Karpas-422 (cell line): ENCODE results near the gene MACROD2. TPM values are rescaled to one million over a fixed set of nuclear protein-coding genes. Genes with fewer than 3 reads are reported as not detected.

Experiments used
- DNase-seq: peaks from one replicate; pipeline ENCODE4 v3.0.0-alpha.2; 2015
- H2AFZ ChIP-seq: fragments of 200-600 bp; sonication (generic); 2 replicates; pipeline ENCODE4 v1.6.1; 2014; ENCODE audit warnings: antibody characterized with exemption, low read length, mixed read lengths
- H3K27ac ChIP-seq: fragments of 200-600 bp; sonication (generic); 2 replicates; pipeline ENCODE4 v1.5.1; 2014; ENCODE audit warnings: mild to moderate bottlenecking, low read length, moderate library complexity
- H3K27me3 ChIP-seq: fragments of 200-600 bp; sonication (generic); 2 replicates; pipeline ENCODE4 v1.6.1; 2014; ENCODE audit warnings: low read length, mixed read lengths
- H3K36me3 ChIP-seq: fragments of 200-600 bp; sonication (generic); 2 replicates; pipeline ENCODE4 v1.6.1; 2014; ENCODE audit warnings: low read length, mixed read lengths; ENCODE audit not compliant: insufficient read depth
- H3K4me1 ChIP-seq: fragments of 200-600 bp; sonication (generic); 2 replicates; pipeline ENCODE4 v1.6.1; 2014; ENCODE audit warnings: mild to moderate bottlenecking, low read length, mixed read lengths
- H3K4me2 ChIP-seq: fragments of 200-600 bp; sonication (generic); 2 replicates; pipeline ENCODE4 v1.6.1; 2014; ENCODE audit warnings: low read length, low read depth, mild to moderate bottlenecking; ENCODE audit not compliant: poor library complexity, severe bottlenecking
- H3K4me3 ChIP-seq: fragments of 200-600 bp; sonication (generic); 2 replicates; pipeline ENCODE4 v1.5.1; 2014; ENCODE audit warnings: mild to moderate bottlenecking, antibody characterized with exemption, low read length, mixed read lengths
- H3K79me2 ChIP-seq: fragments of 200-600 bp; sonication (generic); 2 replicates; pipeline ENCODE4 v1.6.1; 2014; ENCODE audit warnings: mild to moderate bottlenecking, low read length, mixed read lengths
- H3K9ac ChIP-seq: fragments of 200-600 bp; sonication (generic); 2 replicates; pipeline ENCODE4 v1.6.0; 2014; ENCODE audit warnings: low read length
- H3K9me2 ChIP-seq: fragments of 200-600 bp; sonication (generic), shearing (Covaris generic); replicated peaks from 2 replicates; pipeline ENCODE4 v1.6.0; 2014; ENCODE audit warnings: mild to moderate bottlenecking, low read length, moderate library complexity; ENCODE audit not compliant: insufficient read depth
- H3K9me3 ChIP-seq: fragments of 300-700, 200-600 bp; sonication (generic); 2 replicates; pipeline ENCODE4 v1.6.1; 2014; ENCODE audit warnings: low read length, mixed read lengths
- H4K20me1 ChIP-seq: fragments of 200-600 bp; sonication (generic); 2 replicates; pipeline ENCODE4 v1.6.1; 2014; ENCODE audit warnings: mild to moderate bottlenecking, antibody characterized with exemption, low read length, low read depth; ENCODE audit not compliant: insufficient read depth
- total RNA-seq: library from RNA; depleted of rRNA; stranded (reverse); fragments of >200 nt; shearing (Covaris generic); gene quantifications from 2 replicates; pipeline ENCODE4 v1.2.3, GENCODE V29; 2014; ENCODE audit warnings: low replicate concordance

The MACROD2 gene
- total RNA-seq, 1 experiment from 2014 or later = 0.15 TPM

- Histone ChIP-seq H3K4me3 (no peak overlapping the region), H3K9me2 (no peaks in the 10 kb centered on the region), H3K36me3 (no peaks in the 10 kb centered on the region), H3K27me3 (no peaks in the 10 kb centered on the region), H3K27ac (no peak overlapping the region), H3K79me2 (no peaks in the 10 kb centered on the region), H2AFZ (no peak overlapping the region), H3K4me1 (no peaks in the 10 kb centered on the region), H3K9me3 (no peaks in the 10 kb centered on the region), H3K4me2 (no peak overlapping the region), H4K20me1 (no peaks in the 10 kb centered on the region), H3K9ac (no peak overlapping the region)
- DNase-seq = no peak
Measured at GRCh38 chr20:15565786-15566185, 1570.5 kb downstream of the MACROD2 start.

DNA sequence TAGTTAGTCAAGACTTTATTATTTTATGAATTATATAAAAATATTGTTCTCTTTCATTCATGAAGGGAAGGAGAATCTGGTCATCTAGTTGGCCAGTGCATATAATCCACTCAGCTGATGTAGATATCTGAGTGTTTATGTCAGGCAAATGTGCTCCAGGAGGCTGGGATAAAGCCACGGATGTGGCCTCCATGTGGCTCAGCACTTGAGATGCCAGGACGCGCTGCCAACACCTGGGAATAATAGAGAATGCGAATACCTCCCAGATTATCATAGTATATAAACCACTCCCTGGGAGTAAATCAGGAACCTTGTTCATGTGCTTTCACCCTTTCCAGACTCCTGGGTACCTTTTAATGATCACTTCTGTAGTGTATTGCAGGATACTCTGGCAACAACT is 1571.9 kb downstream of the MACROD2 start:
- Histone ChIP-seq H3K36me3 (no peaks in the 10 kb centered on the region), H3K27ac (no peak overlapping the region), H3K9me2 (no peaks in the 10 kb centered on the region), H4K20me1 (no peaks in the 10 kb centered on the region), H3K27me3 (no peaks in the 10 kb centered on the region), H3K4me1 (no peaks in the 10 kb centered on the region), H2AFZ (no peak overlapping the region), H3K9ac (no peak overlapping the region), H3K9me3 (no peaks in the 10 kb centered on the region), H3K79me2 (no peaks in the 10 kb centered on the region), H3K4me3 (no peak overlapping the region), H3K4me2 (no peak overlapping the region)
- no peak for DNase-seq

GRCh38 chr20:15570156-15570555 is 1574.8 kb downstream of the MACROD2 start:
- no peak for DNase-seq
- Histone ChIP-seq H3K4me2 (no peak overlapping the region), H3K27ac (no peak overlapping the region), H4K20me1 (no peaks in the 10 kb centered on the region), H3K9me3 (no peaks in the 10 kb centered on the region), H3K36me3 (no peaks in the 10 kb centered on the region), H3K79me2 (no peaks in the 10 kb centered on the region), H3K9me2 (no peaks in the 10 kb centered on the region), H3K4me3 (no peak overlapping the region), H2AFZ (no peak overlapping the region), H3K27me3 (no peaks in the 10 kb centered on the region), H3K4me1 (no peaks in the 10 kb centered on the region), H3K9ac (no peak overlapping the region)

DNA sequence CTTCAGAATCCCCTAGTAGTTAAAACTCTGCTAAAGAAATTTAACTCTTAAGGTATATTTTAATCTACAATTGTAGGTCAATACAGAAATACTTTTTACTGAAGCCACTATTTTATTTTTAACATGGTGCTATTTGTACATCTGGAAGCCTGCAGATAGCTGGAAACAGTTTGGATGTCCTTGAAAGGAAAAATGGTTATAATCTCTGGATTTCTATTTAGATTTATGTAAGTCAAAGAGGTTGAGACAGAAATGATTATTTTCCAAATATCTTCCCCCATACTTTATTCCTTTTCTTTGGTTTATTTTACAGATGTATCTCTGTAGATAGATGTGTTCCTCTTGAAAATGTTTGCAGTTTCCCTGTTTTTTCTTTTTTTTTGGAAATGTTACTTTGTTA is 1575.7 kb downstream of the MACROD2 start:
- Histone ChIP-seq H3K79me2 (no peaks in the 10 kb centered on the region), H2AFZ (no peak overlapping the region), H3K4me2 (no peak overlapping the region), H3K4me1 (no peaks in the 10 kb centered on the region), H3K9me2 (no peaks in the 10 kb centered on the region), H3K27me3 (no peaks in the 10 kb centered on the region), H3K4me3 (no peak overlapping the region), H3K9me3 (no peaks in the 10 kb centered on the region), H4K20me1 (no peaks in the 10 kb centered on the region), H3K36me3 (no peaks in the 10 kb centered on the region), H3K27ac (no peak overlapping the region), H3K9ac (no peak overlapping the region)
- DNase-seq = no peak

GRCh38 chr20:15575255-15575654 is 1579.9 kb downstream of the MACROD2 start:
- no peak overlapping the region for H3K4me3 ChIP-seq
- no peak overlapping the region for H3K27ac ChIP-seq
- no peak overlapping the region for H3K9ac ChIP-seq
- H3K9me3 ChIP-seq = no peaks in the 10 kb centered on the region
- H4K20me1 ChIP-seq = no peaks in the 10 kb centered on the region
- H3K79me2 ChIP-seq = no peaks in the 10 kb centered on the region
- H3K4me1 ChIP-seq = no peaks in the 10 kb centered on the region
- H2AFZ ChIP-seq = no peak overlapping the region
- no peak for DNase-seq
- no peak overlapping the region for H3K4me2 ChIP-seq
- no peaks in the 10 kb centered on the region for H3K9me2 ChIP-seq
- no peaks in the 10 kb centered on the region for H3K36me3 ChIP-seq
- no peaks in the 10 kb centered on the region for H3K27me3 ChIP-seq

DNA sequence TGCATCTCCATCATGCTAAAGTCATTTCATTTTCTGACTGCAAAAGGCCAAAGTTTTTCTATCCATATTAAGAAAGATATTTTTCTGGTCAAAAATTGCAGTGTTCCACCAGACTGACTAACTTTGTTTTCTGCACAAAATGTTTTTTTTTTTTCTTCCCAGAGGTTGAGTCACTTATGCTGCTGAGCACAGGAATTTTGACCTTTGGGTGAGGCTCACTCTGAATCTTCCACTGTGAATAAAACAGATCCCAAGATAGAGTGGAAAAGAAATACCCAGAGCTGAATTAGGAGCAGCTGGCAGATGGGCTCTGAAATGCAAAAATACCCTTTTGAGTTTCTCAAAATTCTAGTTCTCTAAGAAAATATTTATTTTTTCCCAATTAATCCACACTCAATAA is 1581.1 kb downstream of the MACROD2 start:
- H3K27me3 ChIP-seq = no peaks in the 10 kb centered on the region
- no peak overlapping the region for H3K4me2 ChIP-seq
- no peak overlapping the region for H3K4me3 ChIP-seq
- no peak overlapping the region for H3K9ac ChIP-seq
- H4K20me1 ChIP-seq = no peaks in the 10 kb centered on the region
- no peak overlapping the region for H2AFZ ChIP-seq
- no peaks in the 10 kb centered on the region for H3K36me3 ChIP-seq
- DNase-seq = no peak
- no peaks in the 10 kb centered on the region for H3K9me2 ChIP-seq
- no peaks in the 10 kb centered on the region for H3K79me2 ChIP-seq
- H3K9me3 ChIP-seq = no peaks in the 10 kb centered on the region
- H3K27ac ChIP-seq = no peak overlapping the region
- H3K4me1 ChIP-seq = no peaks in the 10 kb centered on the region

GRCh38 chr20:15578113-15578512 is 1582.8 kb downstream of the MACROD2 start:
- H3K4me2 ChIP-seq = no peak overlapping the region
- H3K9me2 ChIP-seq = no peaks in the 10 kb centered on the region
- H3K27me3 ChIP-seq = no peaks in the 10 kb centered on the region
- H3K9ac ChIP-seq = no peak overlapping the region
- no peak overlapping the region for H2AFZ ChIP-seq
- H3K4me3 ChIP-seq = no peak overlapping the region
- H3K36me3 ChIP-seq = no peaks in the 10 kb centered on the region
- H3K4me1 ChIP-seq = no peaks in the 10 kb centered on the region
- DNase-seq = no peak
- no peaks in the 10 kb centered on the region for H3K9me3 ChIP-seq
- no peaks in the 10 kb centered on the region for H4K20me1 ChIP-seq
- H3K27ac ChIP-seq = no peak overlapping the region
- H3K79me2 ChIP-seq = no peaks in the 10 kb centered on the region

DNA sequence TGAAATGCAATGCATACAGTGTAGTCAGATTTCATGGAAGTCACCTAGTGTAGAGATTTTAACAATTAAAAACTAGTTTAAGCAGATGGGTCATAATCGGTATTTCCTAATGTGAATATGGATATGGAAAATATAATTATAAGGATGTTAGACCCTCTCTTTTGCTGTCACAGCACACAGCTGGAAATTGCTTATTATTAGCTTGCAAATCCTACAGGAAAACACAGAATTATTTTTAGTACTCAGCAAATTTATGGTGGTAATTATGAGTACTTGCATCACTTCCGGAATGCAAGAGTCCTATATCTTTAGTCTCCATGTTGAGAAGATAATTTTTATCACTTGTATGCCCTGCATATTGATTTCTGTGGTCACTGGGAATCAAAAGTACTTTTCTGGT is 1584.4 kb downstream of the MACROD2 start:
- Histone ChIP-seq H3K4me3 (no peak overlapping the region), H3K4me2 (no peak overlapping the region), H3K27ac (no peak overlapping the region), H3K9me3 (no peaks in the 10 kb centered on the region), H3K9me2 (no peaks in the 10 kb centered on the region), H3K36me3 (no peaks in the 10 kb centered on the region), H3K79me2 (no peaks in the 10 kb centered on the region), H3K4me1 (no peaks in the 10 kb centered on the region), H4K20me1 (no peaks in the 10 kb centered on the region), H3K27me3 (no peaks in the 10 kb centered on the region), H2AFZ (no peak overlapping the region), H3K9ac (no peak overlapping the region)
- no peak for DNase-seq

DNA sequence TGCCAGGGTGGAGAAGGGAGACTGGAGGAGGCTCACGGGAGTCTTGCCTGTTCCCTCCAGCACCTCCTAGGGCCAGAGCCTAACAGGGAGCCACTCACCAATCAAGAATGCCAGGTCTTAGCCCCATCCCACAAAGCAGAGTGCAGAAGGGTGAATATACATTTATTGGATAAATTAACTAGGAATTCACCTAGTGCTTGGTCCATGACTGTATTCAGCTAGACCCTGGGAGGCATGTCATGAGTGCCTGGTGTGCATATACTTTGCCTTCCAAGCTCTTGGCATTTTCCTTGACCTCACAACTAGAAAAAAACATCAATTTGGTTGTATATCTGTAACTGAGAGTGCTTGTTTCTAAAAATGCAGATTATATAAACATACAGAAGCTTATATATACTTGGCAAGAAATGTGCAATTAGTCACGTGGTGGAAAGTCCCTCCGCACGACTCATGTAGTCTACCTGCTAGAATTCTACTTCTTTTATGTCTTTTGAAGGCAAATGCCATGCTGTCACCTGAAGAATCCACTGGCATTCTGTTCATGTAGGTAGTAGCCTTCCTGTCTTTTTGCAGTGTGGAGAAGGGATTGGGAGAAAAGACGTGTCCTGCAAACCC is 1586.9 kb downstream of the MACROD2 start:
- no peaks in the 10 kb centered on the region for H3K9me2 ChIP-seq
- H3K9me3 ChIP-seq = no peaks in the 10 kb centered on the region
- no peak overlapping the region for H3K9ac ChIP-seq
- no peak overlapping the region for H2AFZ ChIP-seq
- H3K4me3 ChIP-seq = no peak overlapping the region
- no peaks in the 10 kb centered on the region for H3K27me3 ChIP-seq
- H4K20me1 ChIP-seq = no peaks in the 10 kb centered on the region
- H3K79me2 ChIP-seq = no peaks in the 10 kb centered on the region
- no peak overlapping the region for H3K4me2 ChIP-seq
- no peaks in the 10 kb centered on the region for H3K36me3 ChIP-seq
- no peaks in the 10 kb centered on the region for H3K4me1 ChIP-seq
- DNase-seq = no peak
- H3K27ac ChIP-seq = no peak overlapping the region
